GM10248 (cell line): ENCODE measurements around the gene PREX1.

Experiments used
- CTCF ChIA-PET: fragments of 300-600 bp; sonication (Branson Sonifier 250); formaldehyde crosslinking; extraction: SDS; loops from one replicate; lab custom pipeline; 2021; ENCODE audit warnings: antibody characterized with exemption; lab: Yijun Ruan, JAX
- POLR2A ChIA-PET: fragments of 350-650 bp; sonication (Branson Sonifier 250); formaldehyde crosslinking; extraction: SDS; loops from one replicate; lab custom pipeline; 2020; ENCODE audit warnings: antibody characterized with exemption; lab: Yijun Ruan, JAX
- DNase-seq: peaks from one replicate; pipeline ENCODE4 v3.0.0; 2012; ENCODE audit errors: extremely low spot score
- CTCF ChIP-seq: IDR thresholded peaks from 2 replicates; pipeline ENCODE4 v1.5.1; 2012; ENCODE audit warnings: mild to moderate bottlenecking, low read depth; ENCODE audit errors: extremely low read depth, missing control alignments, control extremely low read depth

PREX1 gene

GRCh38 chr20:48716541-48716940 lies 111.3 kb downstream of the PREX1 start:
- POLR2A ChIA-PET: interaction anchor here (0.5 kb wide), 1 partner anchor 116 kb away, joined by 3 read pairs; no protein-coding TSS in a partner anchor
- no peak for TF ChIP-seq CTCF
- CTCF ChIA-PET: interaction anchor here (1.5 to 2.6 kb wide), 6 partner anchors 10 to 105 kb away, joined by 3 to 9 read pairs (median 6); no protein-coding TSS in a partner anchor

GRCh38 chr20:48716086-48716485 lies 111.7 kb downstream of the PREX1 start:
- TF ChIP-seq CTCF: no peak
- CTCF ChIA-PET: interaction anchor here (1.4 to 2.6 kb wide), 6 partner anchors 10 to 110 kb away, joined by 3 to 9 read pairs (median 6); no protein-coding TSS in a partner anchor
- POLR2A ChIA-PET: interaction anchor here (0.5 kb wide), 1 partner anchor 116 kb away, joined by 3 read pairs; no protein-coding TSS in a partner anchor

More at GRCh38 chr20:48716541-48716940, 111.3 kb downstream of the PREX1 start:
- no peak for DNase-seq

DNA sequence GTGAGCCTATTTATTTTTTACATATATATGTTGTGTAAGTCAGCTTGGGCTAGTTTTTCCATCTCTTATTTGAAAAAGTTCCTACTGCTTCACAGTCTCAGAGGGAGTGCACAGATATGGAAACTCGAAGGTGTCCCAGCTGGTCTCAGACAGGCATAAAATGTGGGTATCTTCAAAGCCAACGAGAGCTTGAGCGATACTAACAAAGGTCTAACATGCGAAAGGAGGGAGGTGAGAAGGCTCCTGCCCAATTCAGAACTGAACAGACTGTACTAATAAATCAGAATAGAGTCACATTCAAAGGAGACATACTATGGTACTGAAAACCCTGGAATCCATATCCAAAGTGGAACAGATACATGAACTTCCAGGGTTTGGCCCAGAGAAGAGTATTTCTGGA lies 113.0 kb downstream of the PREX1 start:
- no peak for TF ChIP-seq CTCF
- DNase-seq: no peak
- CTCF ChIA-PET: interaction anchor here (0.9 to 2.8 kb wide), 3 partner anchors 18 to 111 kb away, joined by 3 to 12 read pairs (median 3); no protein-coding TSS in a partner anchor
- POLR2A ChIA-PET: no interaction called here

More at GRCh38 chr20:48716086-48716485, 111.7 kb downstream of the PREX1 start:
- no peak for DNase-seq

DNA sequence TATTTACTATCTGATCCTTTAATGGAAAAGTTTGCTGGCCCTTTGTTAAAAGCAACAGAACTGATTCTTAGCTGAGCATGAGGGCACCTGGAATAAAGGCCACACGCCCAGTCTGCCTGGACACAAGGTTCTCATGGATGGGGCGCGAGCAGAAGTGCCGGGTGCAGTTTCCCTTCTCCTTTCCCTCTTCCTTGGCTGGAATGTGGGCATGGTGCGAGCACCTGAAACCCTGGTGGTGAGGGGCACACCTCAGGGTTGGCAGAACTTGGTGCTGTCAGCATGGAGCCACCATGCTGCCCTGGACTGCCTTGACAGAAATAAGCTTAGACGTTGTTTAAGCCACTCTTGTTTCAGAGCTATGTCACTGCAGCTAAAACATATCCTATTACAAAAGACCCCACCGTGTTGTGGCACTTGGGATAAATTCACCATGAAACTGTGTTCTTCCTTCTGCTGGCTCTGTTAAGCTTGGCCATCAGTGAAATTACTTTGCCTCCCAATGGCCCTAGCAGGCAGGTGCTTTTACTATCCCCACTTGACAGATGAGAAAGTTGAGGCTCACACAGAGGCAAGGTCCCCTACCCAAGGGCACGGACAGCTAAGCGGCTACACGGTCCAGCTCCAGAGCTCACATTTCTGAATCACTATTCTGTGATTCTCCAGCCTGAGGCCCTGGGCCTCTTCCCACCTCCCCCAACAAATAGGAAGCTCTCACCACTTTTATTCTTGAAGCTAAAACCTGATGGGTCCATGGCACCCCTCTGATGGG lies 115.9 kb downstream of the PREX1 start:
- POLR2A ChIA-PET: interaction anchor here (0.7 kb wide), 1 partner anchor 27 kb away, joined by 5 read pairs; no protein-coding TSS in a partner anchor
- CTCF ChIA-PET: interaction anchor here (0.9 to 2.8 kb wide), 12 partner anchors 10 to 193 kb away, joined by 3 to 15 read pairs (median 3); no protein-coding TSS in a partner anchor
- no peak for TF ChIP-seq CTCF

DNA sequence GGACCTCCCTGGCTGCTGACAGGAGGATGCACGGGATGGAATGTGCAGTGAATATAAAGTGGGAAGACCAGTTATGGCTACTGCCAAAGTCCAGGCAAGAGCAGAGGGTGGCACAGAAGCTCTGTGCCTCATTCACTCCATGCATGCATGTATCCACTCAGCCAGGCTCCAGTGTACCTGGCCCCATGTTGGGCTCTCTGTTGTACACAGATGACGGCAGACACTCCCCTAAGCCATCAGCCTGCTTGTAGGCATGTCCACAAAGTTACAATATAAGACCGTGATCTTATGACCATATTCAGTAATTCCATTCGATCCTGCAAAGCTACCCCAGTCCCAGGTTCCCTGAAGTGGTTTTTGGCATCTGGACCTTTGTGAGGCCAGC lies 116.8 kb downstream of the PREX1 start:
- ChIA-PET CTCF (interaction anchor here (1.1 to 2.1 kb wide), 4 partner anchors 11 to 194 kb away, joined by 3 to 15 read pairs (median 3); no protein-coding TSS in a partner anchor), POLR2A (no interaction called here)
- no peak for DNase-seq
- TF ChIP-seq CTCF: no peak

More for the DNA sequence above, 115.9 kb downstream of the PREX1 start:
- no peak for DNase-seq

GRCh38 chr20:48710341-48711043 lies 117.3 kb downstream of the PREX1 start:
- POLR2A ChIA-PET: no interaction called here
- DNase-seq: no peak
- CTCF ChIA-PET: interaction anchor here (0.6 to 1.1 kb wide), 6 partner anchors 8 to 194 kb away, joined by 3 to 5 read pairs (median 3); no protein-coding TSS in a partner anchor
- TF ChIP-seq CTCF: no peak
